HG03439 (cell line): Measurements from ENCODE around the gene FAM20B.
A peak's percentile ranks its signal among the peaks of the same experiment; 100 is the strongest.
"Not testable (repeated sequence)": the region's sequence is repeated elsewhere in the genome, so short reads cannot be mapped to it uniquely, and the experiment has no call there.

ENCODE experiments used
- ATAC-seq: cut with Tn5 transposase; IDR thresholded peaks from one replicate; pipeline ENCODE4 v1.9.1; 2021; ENCODE audit warnings: mild to moderate bottlenecking, moderate library complexity; ENCODE audit not compliant: unreplicated experiment

FAM20B gene, protein sequence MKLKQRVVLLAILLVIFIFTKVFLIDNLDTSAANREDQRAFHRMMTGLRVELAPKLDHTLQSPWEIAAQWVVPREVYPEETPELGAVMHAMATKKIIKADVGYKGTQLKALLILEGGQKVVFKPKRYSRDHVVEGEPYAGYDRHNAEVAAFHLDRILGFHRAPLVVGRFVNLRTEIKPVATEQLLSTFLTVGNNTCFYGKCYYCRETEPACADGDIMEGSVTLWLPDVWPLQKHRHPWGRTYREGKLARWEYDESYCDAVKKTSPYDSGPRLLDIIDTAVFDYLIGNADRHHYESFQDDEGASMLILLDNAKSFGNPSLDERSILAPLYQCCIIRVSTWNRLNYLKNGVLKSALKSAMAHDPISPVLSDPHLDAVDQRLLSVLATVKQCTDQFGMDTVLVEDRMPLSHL

DNA sequence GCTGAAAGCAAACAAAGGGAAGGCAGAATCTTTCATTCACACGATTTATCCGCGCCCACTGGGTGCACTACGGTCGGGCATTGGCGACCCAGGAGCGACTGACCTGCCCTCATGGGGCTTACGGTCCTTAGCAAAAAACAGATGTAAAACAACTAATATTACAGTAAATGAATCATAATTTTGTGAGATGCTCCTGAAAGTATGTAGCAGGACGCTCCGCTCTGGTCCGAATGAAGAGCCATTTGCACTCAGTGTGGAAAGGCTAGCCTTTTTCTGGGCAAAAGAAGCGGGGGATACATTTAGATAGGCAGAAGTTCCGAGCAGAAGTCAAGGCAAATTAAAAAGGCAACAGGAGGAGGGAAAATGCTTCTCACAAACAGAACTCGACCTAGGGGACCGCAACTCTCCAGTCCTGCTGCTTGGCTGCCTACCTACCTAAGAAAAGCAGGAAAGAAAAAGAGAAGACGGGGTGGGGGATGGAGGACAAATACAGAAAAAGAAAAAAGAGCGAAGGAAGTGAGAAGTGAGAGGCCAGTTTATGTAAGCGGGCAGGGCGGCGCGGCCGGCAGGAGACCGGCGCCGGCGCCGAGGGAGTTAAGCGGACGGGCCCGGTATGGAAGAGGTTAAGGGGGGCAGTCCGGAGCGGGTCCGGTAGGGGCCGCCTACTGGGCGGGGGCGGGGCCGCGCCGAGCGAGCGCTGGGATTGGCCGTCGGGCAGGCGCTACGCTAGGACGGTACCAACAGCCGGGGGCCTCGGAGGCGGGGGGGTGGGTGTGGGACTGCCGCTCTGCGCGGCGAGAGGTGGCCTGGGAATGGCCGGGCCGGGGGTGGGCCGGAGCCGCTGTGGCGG is at the start of gene FAM20B:
TSS of gene FAM20B (plus strand) at position 770 of the 850 bp plus-strand sequence. CDS start 17,954 bp downstream, outside the sequence.
- ATAC-seq = peak; percentile 78

DNA sequence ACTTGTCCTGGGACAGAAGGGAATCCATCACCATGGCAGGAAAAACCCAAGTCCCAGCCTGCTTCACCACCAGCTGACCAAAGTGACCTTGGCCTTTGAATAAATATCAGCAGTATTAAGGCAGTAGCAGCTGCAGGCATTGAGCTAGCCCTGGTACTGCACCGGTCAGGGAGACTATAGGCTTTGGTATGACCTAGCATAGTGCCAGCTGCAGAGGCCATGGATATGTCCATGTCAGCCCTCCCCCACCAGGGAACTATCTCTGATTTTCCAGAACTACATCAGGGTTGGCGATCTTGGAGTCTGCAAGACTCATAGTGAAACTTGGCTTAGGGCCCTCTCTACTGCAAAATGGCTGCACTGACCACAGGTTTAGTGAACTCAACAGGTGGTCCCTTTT is 49.2 kb upstream of the FAM20B start:
- ATAC-seq = no peak

DNA sequence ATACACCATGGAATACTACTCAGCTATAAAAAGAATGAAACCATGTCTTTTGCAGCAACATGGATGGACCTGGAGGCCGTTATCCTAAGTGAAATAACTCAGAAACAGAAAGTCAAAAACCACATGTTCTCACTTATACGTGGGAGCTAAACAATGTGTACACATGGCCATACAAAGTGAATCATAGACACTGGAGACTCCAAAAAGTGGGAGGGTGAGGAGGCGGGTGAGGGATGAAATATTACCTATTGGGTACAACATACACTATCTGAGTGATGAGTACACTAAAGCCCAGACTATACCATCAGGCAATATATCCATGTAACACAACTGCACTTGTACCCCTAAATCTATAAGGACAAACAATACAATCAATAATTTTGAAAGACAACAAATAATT is 39.5 kb upstream of the FAM20B start:
- ATAC-seq = no peak

DNA sequence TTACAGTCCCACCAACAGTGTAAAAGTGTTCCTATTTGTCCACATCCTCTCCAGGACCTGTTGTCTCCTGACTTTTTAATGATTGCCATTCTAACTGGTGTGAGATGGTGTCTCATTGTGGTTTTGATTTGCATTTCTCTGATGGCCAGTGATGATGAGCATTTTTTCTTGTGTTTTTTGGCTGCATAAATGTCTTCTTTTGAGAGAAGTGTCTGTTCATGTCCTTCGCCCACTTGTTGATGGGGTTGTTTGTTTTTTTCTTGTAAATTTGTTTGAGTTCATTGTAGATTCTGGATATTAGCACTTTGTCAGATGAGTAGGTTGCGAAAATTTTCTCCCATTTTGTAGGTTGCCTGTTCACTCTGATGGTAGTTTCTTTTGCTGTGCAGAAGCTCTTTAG is 37.5 kb upstream of the FAM20B start:
- not testable (repeated sequence) for ATAC-seq

DNA sequence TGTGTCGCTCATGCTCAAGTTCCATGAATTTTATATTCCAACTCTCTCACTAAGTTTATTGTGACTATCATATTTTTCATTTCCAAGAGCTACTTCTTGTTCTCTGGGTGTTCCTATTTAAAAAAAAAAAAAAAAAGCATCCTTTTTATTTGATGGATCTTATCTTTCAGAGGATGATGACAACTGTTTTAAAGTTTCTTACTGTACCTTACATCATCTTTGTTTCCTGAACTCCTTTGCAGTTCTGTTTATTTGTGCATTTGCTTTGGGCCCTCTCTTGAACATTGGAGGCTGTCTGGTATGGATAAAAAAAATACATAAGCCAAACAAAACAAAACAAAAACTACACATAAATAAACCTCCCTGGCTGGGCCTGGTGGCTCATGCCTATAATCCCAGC is 32.1 kb upstream of the FAM20B start:
- no peak for ATAC-seq

DNA sequence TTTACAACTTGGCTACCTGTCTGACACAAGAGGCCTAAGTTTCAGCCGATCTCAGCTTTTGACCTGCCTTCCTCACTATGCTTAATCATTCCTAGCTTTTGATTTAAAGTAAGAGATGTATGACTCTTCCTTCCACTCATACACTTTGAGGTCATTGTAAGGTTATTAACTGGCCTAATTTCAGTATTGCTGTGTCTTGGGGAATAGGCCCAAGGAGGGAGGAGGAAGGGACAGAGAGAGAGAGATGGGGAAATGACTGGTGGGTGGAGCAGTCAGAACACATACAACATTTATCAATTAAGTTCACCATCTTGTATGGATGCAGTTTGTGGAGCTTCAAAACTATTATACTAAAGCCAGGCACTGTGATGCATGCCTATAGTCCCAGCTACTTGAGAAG is 28.3 kb upstream of the FAM20B start:
- no peak for ATAC-seq

DNA sequence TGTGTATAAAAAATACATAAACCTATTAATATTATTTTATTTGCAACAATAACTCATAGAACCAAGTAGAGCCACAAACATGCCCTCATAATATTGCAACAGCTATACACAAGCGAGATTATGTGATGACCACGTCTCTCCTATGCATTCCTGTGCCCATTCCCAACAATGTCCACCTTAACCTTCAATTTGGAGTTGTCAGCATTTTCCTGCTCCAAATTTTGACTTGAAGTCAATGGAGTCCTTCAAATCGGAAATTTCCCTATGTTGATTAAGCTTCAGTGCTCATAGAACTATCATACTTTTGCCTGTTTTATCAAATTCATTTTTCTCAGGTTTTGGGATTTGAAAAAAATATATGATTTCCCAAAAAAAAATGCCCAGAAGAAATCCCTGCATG is 27.4 kb upstream of the FAM20B start:
- ATAC-seq = no peak

DNA sequence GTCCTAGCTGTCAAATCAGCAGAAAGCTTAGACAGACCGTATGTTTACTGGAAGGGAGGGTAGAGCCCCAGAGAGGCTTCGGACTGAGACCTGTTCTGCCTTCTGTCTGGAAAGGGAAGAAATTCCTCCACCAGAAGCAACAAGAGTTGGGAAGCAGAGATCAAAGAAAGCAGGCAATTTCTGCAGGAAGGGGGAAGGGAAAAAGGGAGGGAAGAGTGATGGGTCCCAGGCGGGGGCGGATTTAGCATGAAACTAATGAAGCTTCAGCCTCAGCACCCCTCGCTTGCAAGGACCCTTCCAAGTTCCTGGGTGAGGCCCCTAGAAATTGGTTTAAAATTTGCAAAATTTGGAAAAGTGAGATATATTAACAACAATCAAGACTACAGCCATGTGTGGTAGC is 26.6 kb upstream of the FAM20B start:
- no peak for ATAC-seq

DNA sequence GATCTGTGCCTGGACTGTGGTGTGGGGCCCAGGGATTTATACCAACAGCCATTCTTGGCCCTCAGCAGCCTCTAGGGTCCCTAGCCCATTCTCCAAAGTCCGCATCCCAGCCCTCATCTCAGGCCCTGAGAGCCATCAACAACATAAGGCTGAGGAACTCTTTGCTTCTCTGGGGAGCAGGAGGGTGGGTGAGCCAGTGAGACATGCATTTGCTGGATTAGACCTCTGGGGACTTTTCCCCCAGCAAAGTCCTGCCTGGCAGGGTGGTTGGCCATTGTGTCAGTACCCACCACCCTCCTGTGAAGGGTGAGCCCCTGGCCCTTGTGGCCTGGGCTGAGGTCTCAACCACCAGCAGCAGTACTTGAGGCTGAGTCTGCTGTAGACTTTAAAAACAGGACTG is 24.2 kb upstream of the FAM20B start:
- ATAC-seq = no peak

DNA sequence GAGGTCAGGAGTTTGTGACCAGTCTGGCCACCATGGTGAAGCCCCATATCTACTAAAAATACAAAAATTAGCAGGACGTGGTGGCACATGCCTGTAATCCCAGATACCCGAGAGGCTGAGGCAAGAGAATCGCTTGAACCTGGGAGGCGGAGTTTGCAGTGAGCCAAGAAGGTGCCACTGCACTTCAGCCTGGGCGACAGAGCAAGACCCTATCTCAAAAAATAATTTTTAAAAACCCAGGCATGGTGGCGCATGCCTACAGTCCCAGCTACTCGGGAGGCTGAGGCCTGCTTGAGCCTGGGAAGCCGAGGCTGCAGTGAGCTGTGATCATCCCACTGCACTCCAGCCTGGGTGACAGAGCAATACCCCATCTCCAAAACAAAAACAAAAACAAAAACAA is 23.6 kb upstream of the FAM20B start:
- ATAC-seq = not testable (repeated sequence)

DNA sequence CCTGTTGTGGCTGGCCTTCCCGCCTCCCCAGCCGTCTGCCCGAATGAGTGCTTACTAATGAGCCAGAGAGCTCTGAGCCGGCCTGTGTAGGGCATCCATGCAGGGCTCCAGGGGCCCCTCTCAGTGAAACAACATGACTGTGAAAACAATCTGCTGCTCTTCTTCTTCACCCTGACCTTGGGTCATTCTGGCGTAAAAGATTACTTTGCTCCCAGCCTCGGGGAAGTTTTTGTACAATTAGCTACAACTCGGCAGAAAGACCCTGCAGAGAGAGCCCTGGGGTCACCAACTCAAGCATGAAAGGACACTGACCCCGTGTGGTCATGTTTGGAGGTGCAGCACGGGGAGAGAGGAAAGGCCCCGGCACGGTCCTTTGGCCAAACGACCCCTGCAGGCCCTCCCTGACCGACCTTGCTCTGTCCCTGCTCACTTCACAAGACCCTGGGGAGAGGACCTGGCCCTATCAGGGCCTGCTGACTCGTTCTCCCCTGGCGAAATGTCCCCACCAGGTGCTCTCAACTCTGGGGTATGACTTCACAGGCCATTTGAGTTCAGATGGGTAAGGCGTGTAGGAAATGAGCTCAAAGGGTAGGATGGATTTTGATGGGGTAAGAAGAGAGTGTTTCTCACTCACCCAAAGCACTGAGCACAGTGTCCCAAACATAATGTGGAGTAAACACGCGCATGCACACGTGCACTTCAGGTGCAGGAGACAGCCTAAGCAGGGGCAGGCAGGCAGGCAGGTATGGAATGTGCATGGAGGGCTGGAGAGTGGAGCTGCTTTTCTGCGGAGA is 22.9 kb upstream of the FAM20B start:
- ATAC-seq = peak; percentile 79

DNA sequence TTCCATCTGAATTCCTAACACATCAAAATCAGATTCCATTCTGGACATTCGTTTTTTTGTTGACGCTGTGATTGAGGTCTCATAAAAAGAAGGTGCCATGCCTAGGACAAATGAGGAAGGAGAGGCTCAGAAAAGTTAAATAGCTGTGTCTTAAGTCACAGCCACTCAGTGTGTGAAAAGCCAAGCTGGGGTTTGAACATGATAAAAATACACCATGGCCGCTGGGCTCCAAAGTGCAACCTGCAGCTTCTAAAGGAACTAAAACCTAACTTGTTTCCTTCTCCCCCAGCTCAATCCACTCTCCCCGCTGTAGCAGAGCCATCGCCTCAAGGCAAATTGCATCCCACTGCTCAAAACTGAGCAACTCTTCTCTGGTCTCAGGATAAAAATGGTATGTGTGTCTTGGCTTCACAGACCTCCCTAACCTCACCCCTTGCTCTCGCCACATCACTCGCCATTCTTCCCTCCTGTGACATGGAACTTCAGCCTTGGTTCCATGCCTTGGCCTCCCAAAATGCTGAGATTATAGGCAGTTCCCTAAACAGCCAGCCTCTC is 22.1 kb upstream of the FAM20B start:
- ATAC-seq = no peak

DNA sequence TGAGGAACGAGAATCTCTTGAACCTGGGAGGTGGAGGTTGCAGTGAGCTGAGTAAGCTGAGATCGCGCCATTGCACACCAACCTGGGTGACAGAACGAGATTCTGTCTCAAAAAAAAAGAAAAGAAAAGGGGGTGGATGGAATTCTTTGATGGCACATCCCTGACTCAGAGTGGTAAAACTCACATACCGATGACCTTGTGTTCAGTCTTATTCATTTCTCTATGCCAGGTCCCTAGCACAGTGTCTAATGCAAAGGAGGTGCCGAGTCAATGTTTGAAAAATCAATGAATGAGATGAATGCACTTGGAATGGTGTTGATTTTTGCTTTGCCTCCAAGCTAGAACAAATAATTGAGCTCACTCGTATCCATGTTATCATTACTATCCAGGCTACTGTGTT is 18.5 kb upstream of the FAM20B start:
- no peak for ATAC-seq

DNA sequence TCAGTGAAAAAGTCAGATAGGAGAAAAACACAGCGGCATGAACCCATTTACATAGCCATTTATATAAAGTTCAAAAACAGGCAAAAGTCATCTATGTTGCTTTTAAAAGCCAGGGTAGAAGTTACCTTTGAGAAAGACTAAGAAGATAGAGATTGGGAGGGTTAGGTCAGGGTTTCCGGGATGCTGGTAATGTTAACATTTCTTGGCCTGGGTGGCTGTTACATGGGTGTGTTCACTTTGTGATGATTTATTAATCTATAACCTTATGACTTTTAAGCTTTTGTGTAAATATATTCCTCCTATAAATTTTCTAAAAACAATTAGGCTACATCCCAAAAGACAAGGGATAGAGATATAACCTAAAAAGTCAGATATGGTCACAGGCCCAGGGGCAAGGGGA is 15.0 kb upstream of the FAM20B start:
- no peak for ATAC-seq

DNA sequence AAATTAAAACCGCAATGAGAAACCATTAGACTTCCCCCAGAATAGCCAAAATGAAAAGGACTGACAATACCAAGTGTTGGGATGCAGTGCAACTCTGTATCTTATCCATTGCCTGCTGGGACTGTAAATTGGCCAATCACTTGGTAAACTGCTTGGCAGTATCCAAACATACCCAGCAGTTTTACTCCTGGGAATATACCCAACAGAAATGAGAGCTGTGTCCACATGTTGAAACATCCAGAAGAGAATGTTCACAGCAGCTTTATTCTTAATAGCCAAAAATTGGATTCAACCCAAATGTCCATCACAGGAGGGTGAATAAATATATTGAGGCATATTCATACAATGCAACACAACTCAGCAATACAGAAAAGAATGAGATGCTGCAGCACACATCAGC is 13.7 kb upstream of the FAM20B start:
- ATAC-seq = no peak

DNA sequence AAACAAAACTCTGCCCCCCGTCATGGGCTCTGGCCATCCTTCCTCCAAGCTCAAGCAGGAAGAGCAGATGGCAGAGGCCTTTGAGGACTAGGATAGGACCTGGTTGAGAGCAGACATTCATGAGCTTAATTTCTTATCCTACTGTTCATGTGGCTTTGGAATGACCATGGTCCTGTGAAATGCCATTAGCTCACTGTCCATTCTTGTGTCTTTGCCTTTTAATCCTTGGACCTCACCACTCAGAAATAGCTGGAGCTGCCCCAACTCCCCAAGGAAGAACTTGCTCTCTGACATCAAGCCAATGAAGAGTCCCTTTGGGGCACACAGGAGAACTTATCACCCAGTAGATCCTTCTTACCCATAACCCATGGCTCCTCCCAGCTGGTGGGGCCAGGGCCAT is 11.6 kb upstream of the FAM20B start:
- no peak for ATAC-seq

DNA sequence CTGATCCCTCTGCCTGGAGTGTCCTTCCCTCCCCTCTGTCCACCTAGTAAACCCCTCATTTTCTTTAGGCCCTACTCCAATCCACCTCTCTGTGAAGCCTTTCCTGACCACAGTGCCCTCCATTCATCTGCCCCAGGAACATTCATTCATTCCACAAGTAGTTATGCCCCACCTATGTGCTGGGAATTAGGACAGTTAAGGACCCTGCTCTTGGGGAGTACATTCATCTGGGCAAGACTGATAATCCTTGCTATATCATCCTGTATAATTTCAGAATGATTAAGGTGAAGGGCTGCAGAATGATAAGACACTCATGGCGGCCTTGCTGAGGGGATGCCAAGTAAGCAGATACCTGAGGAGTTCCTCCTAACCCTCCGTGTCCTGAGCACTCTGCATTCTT is 10.3 kb upstream of the FAM20B start:
- ATAC-seq = no peak

DNA sequence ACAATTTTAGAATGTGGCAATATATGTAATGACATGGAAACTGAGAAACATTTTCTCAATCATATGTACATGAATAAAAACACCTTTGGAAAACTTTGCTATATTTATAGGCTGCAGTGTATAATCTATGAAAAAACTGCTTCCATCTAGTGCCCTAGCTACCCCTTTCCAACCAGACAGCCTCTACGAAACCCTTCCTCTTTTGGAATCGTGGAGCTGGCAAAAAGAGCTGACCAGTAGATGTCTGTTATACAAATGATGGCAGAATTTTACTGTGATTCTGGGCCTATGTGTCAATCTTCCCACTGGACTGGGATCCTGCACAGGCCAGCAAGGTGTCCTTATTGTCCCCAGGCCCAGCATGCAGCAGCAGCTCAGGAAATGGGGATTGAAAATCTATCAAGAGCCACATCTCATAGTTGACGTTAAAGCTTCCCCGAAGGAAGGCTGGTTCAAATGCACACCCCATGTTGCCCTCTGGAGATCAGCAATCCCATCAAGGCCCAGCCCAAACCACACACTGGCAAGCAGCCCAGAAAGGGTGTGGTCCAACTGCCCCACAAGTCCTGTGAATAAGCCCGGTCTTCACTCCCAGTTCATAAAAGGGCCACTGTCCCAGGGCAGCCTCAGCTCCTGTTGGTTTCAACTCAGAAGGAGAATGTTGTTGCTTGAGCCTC is 8.8 kb upstream of the FAM20B start:
- no peak for ATAC-seq

DNA sequence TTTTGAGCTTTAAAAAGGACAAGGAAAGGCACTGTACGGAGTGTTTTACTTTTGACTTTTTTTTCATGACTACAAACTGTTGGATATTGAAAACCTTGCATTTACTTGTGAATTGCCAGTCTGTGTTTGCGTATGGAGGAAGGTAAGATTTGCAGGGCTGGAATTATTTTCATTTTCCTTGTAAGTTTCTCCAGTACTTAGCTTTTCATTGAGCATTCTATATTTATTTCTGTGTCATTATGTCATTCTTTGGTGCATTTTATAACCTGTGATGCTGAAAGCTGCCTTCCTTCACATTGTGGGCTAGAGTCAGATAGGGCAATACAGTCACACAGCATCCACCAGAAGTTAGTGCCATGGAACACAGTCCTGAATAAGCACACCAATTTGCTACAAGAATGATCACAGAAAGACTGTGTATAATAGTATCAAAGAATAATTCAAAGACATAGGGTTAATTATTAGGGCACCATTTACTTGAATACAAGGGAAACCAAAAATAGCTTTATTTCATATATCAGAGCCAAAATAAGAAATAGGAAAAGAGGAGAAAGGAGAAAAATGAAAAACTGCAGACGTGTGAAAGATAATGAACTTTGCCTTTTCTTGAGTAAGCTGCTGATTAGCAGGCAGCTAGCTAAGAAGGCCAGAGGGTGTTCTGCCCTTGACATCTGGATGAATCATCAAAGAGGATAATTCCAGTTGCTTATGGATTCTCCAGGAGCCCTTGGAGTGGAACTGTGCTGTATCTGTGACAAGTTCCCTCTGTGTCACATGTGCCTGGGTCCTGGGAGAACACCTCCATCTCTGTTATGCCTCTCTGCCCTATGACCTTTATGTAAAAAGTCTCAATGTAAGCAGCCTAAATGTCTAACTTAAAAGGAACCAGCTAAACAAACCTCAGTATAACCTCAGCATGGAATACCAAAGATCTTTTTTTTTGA is 8.0 kb upstream of the FAM20B start:
- ATAC-seq = no peak
